Measurements from ENCODE around the gene TLR6. TPM values are rescaled to one million over a fixed set of nuclear protein-coding genes. Genes with fewer than 3 reads are reported as not detected.

TLR6 gene
- total and polyA plus RNA-seq, 10 of the 15 experiments (the other 5 are each of a cell fraction or from before 2014, with no cell fraction given): 1.1 to 49.4 (median 12.5) TPM

GRCh38 chr4:38805530-38806145, 51.0 kb downstream of the TLR6 start (continued):
- peak; percentile 77 for TF ChIP-seq CREM (IDR thresholded peaks at IDR 0.05; ENCODE audit: low read depth)
- TF ChIP-seq ZZZ3 (IDR thresholded peaks at IDR 0.05; ENCODE audit: control insufficient read depth, insufficient read length, low read depth): no peak
- TF ChIP-seq TAF1 (IDR thresholded peaks at IDR 0.05; ENCODE audit: borderline replicate concordance, low read depth, low read length): peak; percentile 43; the same call in 1 of the 2 replicates
- TF ChIP-seq SP1 (IDR thresholded peaks at IDR 0.05; ENCODE audit: low read depth, low read length): peak; percentile 20
- peak; percentile 67 for TF ChIP-seq CREB1 (IDR thresholded peaks at IDR 0.05; ENCODE audit: low read depth)
- no peak for TF ChIP-seq E2F4 (IDR thresholded peaks at IDR 0.05; ENCODE audit: low read depth, low read length)
- TF ChIP-seq DPF2 (IDR thresholded peaks at IDR 0.05): 0 out of 2 replicates have a peak, but pooled peaks have one; percentile 75
- peak; percentile 58; the same call in 1 of the 2 replicates for TF ChIP-seq CHD2 (IDR thresholded peaks at IDR 0.05; ENCODE audit: borderline replicate concordance, low read depth, low read length)
- no peak for TF ChIP-seq EGR1 (IDR thresholded peaks at IDR 0.05; ENCODE audit: borderline replicate concordance in 1 of 2, low read depth in 2 of 2, low read length in 2 of 2)
- peak in 1 of 2 experiments; percentile 63; a peak in 1 of 4 replicates for TF ChIP-seq SRF (IDR thresholded peaks at IDR 0.05; ENCODE audit: low read depth in 2 of 2, low read length in 2 of 2)
- TF ChIP-seq SMARCA5 (IDR thresholded peaks at IDR 0.05): 0 out of 2 replicates have a peak, but pooled peaks have one; percentile 21
- no peak for TF ChIP-seq EZH2 (IDR thresholded peaks at IDR 0.05; ENCODE audit: borderline replicate concordance, control insufficient read depth, low read depth, low read length)
- TF ChIP-seq JUNB (IDR thresholded peaks at IDR 0.05): peak; percentile 73
- TF ChIP-seq ZNF384 (IDR thresholded peaks at IDR 0.05; ENCODE audit: borderline replicate concordance, low read depth, low read length): no peak
- peak; percentile 51; the same call in 1 of the 2 replicates for TF ChIP-seq POLR2AphosphoS2 (IDR thresholded peaks at IDR 0.05; ENCODE audit: low read depth, low read length)
- no peak for TF ChIP-seq ZSCAN29 (IDR thresholded peaks at IDR 0.05)
- peak; percentile 95 for TF ChIP-seq IKZF1 (conservative IDR thresholded peaks at IDR 0.05)
- no peak; a peak in 1 of 4 replicates for TF ChIP-seq EP300 (IDR thresholded peaks at IDR 0.05; ENCODE audit: borderline replicate concordance in 1 of 2, control insufficient read depth in 1 of 2, low read depth in 2 of 2, low read length in 2 of 2)
- no peak for TF ChIP-seq CBX3 (IDR thresholded peaks at IDR 0.05; ENCODE audit: borderline replicate concordance, low read depth)
- TF ChIP-seq CBX5 (IDR thresholded peaks at IDR 0.05; ENCODE audit: low read depth): 0 out of 2 replicates have a peak, but pooled peaks have one; percentile 43
- TF ChIP-seq MLLT1 (IDR thresholded peaks at IDR 0.05): peak; percentile 87; the same call in 1 of the 2 replicates
- no peak for TF ChIP-seq BRCA1 (IDR thresholded peaks at IDR 0.05; ENCODE audit: low read depth, low read length)
- TF ChIP-seq E2F8 (IDR thresholded peaks at IDR 0.05; ENCODE audit: low read depth, partially characterized antibody): peak; percentile 48
- TF ChIP-seq BCL11A (IDR thresholded peaks at IDR 0.05; ENCODE audit: low read depth, low read length): peak; percentile 40
- no peak for TF ChIP-seq MYB (IDR thresholded peaks at IDR 0.05; ENCODE audit: borderline replicate concordance, low read depth, low read length)
- peak; percentile 42 for TF ChIP-seq KLF5 (IDR thresholded peaks at IDR 0.05; ENCODE audit: partially characterized antibody)
- TF ChIP-seq SMAD5 (IDR thresholded peaks at IDR 0.05; ENCODE audit: low read depth): no peak; the same call in 1 of the 2 replicates
